NCI-H1694 treated with DMSO at 0.1 percent for 48 hours (cell line): ENCODE results near the gene ZFHX3.

ENCODE experiments used
- DNase-seq: peaks from one replicate; lab custom pipeline; 2025; lab: John Stamatoyannopoulos, UW

Gene ZFHX3

DNA sequence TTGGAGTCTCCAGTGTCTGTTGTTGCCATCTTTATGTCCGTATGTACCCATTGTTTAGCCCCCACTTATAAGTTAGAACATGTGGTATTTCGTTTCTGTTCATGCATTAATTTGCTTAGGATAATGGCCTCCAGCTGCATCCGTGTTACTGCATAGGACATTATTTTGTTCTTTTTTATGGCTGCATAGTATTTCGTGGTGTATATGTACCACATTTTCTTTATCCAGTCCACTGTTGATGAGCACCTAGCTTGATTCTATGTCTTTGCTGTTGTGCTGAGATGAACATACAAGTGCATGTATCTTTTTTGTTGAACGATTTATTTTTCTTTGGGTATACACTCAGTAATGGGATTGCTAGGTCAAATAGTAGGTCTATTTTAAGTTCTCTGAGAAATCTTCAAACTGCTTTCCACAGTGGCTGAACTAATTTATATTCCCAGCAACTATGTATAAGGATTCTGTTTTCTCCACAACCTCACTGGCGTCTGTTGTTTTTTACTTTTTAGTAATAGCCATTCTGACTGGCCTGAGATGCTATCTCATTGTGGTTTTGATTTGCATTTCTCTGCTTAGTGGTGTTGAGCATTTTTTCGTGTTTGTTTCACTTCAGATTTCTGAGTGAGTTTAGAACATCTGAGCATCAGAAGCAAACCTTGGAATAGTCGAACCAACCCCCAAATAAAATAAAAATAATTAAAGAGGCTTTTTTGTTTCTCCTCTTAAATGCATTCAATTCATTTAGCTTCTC, 304.7 kb downstream of the ZFHX3 start:
- DNase-seq, result no peak

- DNase-seq, result no peak
Observed at GRCh38 chr16:72740347-72740746, 307.6 kb downstream of the ZFHX3 start.

GRCh38 chr16:72739577-72739976, 308.4 kb downstream of the ZFHX3 start:
- DNase-seq, result no peak

DNA sequence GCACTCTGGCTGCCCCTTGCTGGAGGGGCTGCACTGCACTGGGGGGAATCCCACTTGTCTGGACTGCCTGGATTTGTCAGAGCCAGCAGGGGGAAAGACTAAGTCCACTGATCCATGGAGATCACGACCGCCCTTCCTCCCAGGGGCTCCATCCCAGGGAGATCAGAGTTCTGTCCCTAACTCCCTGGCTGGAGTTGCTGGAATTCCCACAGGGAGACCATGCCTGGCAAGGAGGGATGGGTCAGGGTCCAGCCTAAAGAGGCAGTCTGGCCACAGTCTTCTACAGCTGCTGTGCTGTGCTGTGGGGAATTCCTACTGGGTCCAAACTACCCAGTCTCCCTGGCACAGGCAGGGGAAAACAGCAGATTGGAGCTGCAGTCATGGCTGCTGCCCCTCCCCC, 311.9 kb downstream of the ZFHX3 start:
- DNase-seq, result no peak
